ENCODE results near the gene MIA2.

The MIA2 gene

DNA sequence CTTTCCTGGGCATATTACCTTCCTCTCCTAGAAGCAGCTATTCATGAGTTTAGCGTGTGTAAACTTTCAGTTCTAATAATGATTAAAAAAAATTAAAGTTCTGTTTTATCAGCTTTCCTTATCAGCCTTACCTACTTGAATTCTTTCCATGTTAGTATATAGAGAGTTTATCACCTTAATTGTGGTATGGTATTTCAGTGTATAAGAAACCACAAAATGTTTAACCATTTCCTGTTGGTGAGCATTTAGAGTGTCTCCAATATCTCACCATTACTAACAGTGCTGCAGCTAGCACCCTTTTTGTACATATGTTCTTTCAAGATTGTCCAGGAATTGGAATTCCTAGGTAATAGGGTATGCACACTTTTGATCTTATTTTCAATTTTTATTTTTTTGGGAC lies 109.1 kb downstream of the MIA2 start:
- Histone ChIP-seq H3K18ac (ENCODE audit: low read depth in 1 of 2, low read length in 2 of 2) (no peak overlapping the region), H2AK5ac (ENCODE audit: low read length, severe bottlenecking) (no peak overlapping the region), H2AFZ (ENCODE audit: low read depth, low read length) (no peak overlapping the region), H3K36me3 (ENCODE audit: control insufficient read depth in 1 of 2, insufficient read depth in 2 of 2, low read depth in 1 of 2, low read length in 2 of 2) (peaks cover 8 to 41% of the 10 kb centered on the region in 2 experiments), H3K14ac (ENCODE audit: low read length in 2 of 2) (no peak overlapping the region), H3K27ac (ENCODE audit: low read length, poor library complexity, severe bottlenecking) (no peak overlapping the region), H2BK5ac (ENCODE audit: low read depth, low read length, poor library complexity, severe bottlenecking) (no peak overlapping the region), H3K27me3 (ENCODE audit: control insufficient read depth in 1 of 2, insufficient read depth in 1 of 2, low read length in 2 of 2) (no peaks in the 10 kb centered on the region), H3K23ac (ENCODE audit: low read length in 2 of 2) (no peak overlapping the region), H4K8ac (ENCODE audit: low read length) (no peak overlapping the region), H4K91ac (ENCODE audit: low read length) (no peak overlapping the region), H3K9me3 (ENCODE audit: control insufficient read depth, low read length) (no peaks in the 10 kb centered on the region), H2BK15ac (ENCODE audit: low read depth, poor library complexity, severe bottlenecking) (no peak overlapping the region), H3K79me1 (replicated peaks; ENCODE audit: low read length, poor library complexity, severe bottlenecking) (peaks cover 15% of the 10 kb centered on the region), H2BK12ac (ENCODE audit: low read length in 2 of 2) (no peak overlapping the region), H3K4me1 (ENCODE audit: control insufficient read depth, insufficient read depth, low read depth, low read length) (peaks cover 4% of the 10 kb centered on the region), H3K4me3 (ENCODE audit: insufficient read depth in 1 of 2, low read depth in 1 of 2, low read length in 2 of 2) (no peak overlapping the region), H3K4me2 (ENCODE audit: low read length, poor library complexity, severe bottlenecking) (no peak overlapping the region), H2BK120ac (ENCODE audit: low read depth, low read length) (no peak overlapping the region), H3K9ac (ENCODE audit: low read length) (no peak overlapping the region), H3K4ac (ENCODE audit: low read depth in 1 of 2, low read length in 2 of 2) (no peak overlapping the region)
- no peak for DNase-seq
- WGBS: no CpG with 5 or more reads among the region's 1 CpG

DNA sequence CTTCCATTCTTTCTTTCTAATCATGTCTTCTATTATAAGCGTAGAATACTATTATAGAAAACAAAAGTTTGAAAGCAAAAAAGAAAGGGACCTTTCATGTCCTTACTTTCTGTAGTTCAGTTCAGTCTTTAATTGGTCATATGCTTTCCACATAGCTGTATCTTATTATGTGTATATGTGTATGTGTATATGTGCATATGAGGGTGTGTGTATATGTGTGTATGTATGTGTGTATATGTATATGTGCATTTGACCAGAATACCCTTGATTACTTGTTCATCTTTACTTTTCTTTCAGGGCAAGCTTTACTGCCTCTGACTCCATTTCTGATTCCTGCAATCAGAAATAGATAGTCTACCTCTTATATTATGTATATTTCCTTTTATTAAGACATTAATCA lies 109.9 kb downstream of the MIA2 start:
- no peak overlapping the region for H3K18ac ChIP-seq (ENCODE audit: low read depth in 1 of 2, low read length in 2 of 2)
- H2BK15ac ChIP-seq (ENCODE audit: low read depth, poor library complexity, severe bottlenecking): no peak overlapping the region
- H2AFZ ChIP-seq (ENCODE audit: low read depth, low read length): no peak overlapping the region
- H2BK12ac ChIP-seq (ENCODE audit: low read length in 2 of 2): no peak overlapping the region
- H3K79me1 ChIP-seq (replicated peaks; ENCODE audit: low read length, poor library complexity, severe bottlenecking): peaks cover 15% of the 10 kb centered on the region
- H3K14ac ChIP-seq (ENCODE audit: low read length in 2 of 2): no peak overlapping the region
- no peak overlapping the region for H3K9ac ChIP-seq (ENCODE audit: low read length)
- H4K8ac ChIP-seq (ENCODE audit: low read length): no peak overlapping the region
- no peak overlapping the region for H3K4me3 ChIP-seq (ENCODE audit: insufficient read depth in 1 of 2, low read depth in 1 of 2, low read length in 2 of 2)
- H2BK5ac ChIP-seq (ENCODE audit: low read depth, low read length, poor library complexity, severe bottlenecking): no peak overlapping the region
- H3K4ac ChIP-seq (ENCODE audit: low read depth in 1 of 2, low read length in 2 of 2): no peak overlapping the region
- H3K23ac ChIP-seq (ENCODE audit: low read length in 2 of 2): no peak overlapping the region
- no peak overlapping the region for H2AK5ac ChIP-seq (ENCODE audit: low read length, severe bottlenecking)
- H2BK120ac ChIP-seq (ENCODE audit: low read depth, low read length): no peak overlapping the region
- no peak for DNase-seq
- no CpG with 5 or more reads among the region's 1 CpG for WGBS
- no peak overlapping the region for H3K4me2 ChIP-seq (ENCODE audit: low read length, poor library complexity, severe bottlenecking)
- H3K36me3 ChIP-seq (ENCODE audit: control insufficient read depth in 1 of 2, insufficient read depth in 2 of 2, low read depth in 1 of 2, low read length in 2 of 2): peaks cover 9 to 42% of the 10 kb centered on the region in 2 experiments
- H4K91ac ChIP-seq (ENCODE audit: low read length): no peak overlapping the region
- H3K27me3 ChIP-seq (ENCODE audit: control insufficient read depth in 1 of 2, insufficient read depth in 1 of 2, low read length in 2 of 2): no peaks in the 10 kb centered on the region
- H3K4me1 ChIP-seq (ENCODE audit: control insufficient read depth, insufficient read depth, low read depth, low read length): peaks cover 4% of the 10 kb centered on the region
- no peaks in the 10 kb centered on the region for H3K9me3 ChIP-seq (ENCODE audit: control insufficient read depth, low read length)
- no peak overlapping the region for H3K27ac ChIP-seq (ENCODE audit: low read length, poor library complexity, severe bottlenecking)

DNA sequence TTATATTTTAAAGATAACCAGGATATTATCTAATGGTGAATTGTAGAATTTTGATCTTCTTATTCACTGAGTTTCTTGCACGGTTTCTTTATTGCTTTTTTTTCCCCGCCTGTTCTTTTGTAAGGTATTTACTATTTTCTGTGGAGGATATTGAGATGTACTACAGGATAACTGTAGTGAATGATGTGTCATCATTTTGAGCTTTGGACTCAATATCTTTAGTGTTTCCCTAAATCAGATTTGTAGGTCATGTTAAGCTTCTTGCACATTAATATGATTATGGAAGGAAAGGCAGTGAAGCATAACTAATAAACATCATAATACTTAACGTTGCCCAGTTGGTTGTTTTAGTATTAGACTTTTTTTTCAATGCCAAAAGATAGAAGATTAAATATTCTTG lies 117.2 kb downstream of the MIA2 start:
- Histone ChIP-seq H4K91ac (ENCODE audit: low read length) (no peak overlapping the region), H3K18ac (ENCODE audit: low read depth in 1 of 2, low read length in 2 of 2) (no peak overlapping the region), H2BK5ac (ENCODE audit: low read depth, low read length, poor library complexity, severe bottlenecking) (no peak overlapping the region), H3K23ac (ENCODE audit: low read length in 2 of 2) (no peak overlapping the region), H3K14ac (ENCODE audit: low read length in 2 of 2) (no peak overlapping the region), H3K4me1 (ENCODE audit: control insufficient read depth, insufficient read depth, low read depth, low read length) (no peaks in the 10 kb centered on the region), H3K9ac (ENCODE audit: low read length) (no peak overlapping the region), H2AK5ac (ENCODE audit: low read length, severe bottlenecking) (no peak overlapping the region), H3K9me3 (ENCODE audit: control insufficient read depth, low read length) (peaks cover 5% of the 10 kb centered on the region), H3K4me2 (ENCODE audit: low read length, poor library complexity, severe bottlenecking) (no peak overlapping the region), H2AFZ (ENCODE audit: low read depth, low read length) (no peak overlapping the region), H3K79me1 (replicated peaks; ENCODE audit: low read length, poor library complexity, severe bottlenecking) (peaks cover 2% of the 10 kb centered on the region), H2BK12ac (ENCODE audit: low read length in 2 of 2) (no peak overlapping the region), H3K27ac (ENCODE audit: low read length, poor library complexity, severe bottlenecking) (no peak overlapping the region), H3K36me3 (ENCODE audit: control insufficient read depth in 1 of 2, insufficient read depth in 2 of 2, low read depth in 1 of 2, low read length in 2 of 2) (peaks cover 3 to 39% of the 10 kb centered on the region in 2 experiments), H3K4me3 (ENCODE audit: insufficient read depth in 1 of 2, low read depth in 1 of 2, low read length in 2 of 2) (no peak overlapping the region), H2BK120ac (ENCODE audit: low read depth, low read length) (no peak overlapping the region), H2BK15ac (ENCODE audit: low read depth, poor library complexity, severe bottlenecking) (no peak overlapping the region), H3K4ac (ENCODE audit: low read depth in 1 of 2, low read length in 2 of 2) (no peak overlapping the region), H4K8ac (ENCODE audit: low read length) (no peak overlapping the region), H3K27me3 (ENCODE audit: control insufficient read depth in 1 of 2, insufficient read depth in 1 of 2, low read length in 2 of 2) (no peaks in the 10 kb centered on the region)
- no peak for DNase-seq
- 95% methylated on average over 2 of the region's 3 CpGs for WGBS

DNA sequence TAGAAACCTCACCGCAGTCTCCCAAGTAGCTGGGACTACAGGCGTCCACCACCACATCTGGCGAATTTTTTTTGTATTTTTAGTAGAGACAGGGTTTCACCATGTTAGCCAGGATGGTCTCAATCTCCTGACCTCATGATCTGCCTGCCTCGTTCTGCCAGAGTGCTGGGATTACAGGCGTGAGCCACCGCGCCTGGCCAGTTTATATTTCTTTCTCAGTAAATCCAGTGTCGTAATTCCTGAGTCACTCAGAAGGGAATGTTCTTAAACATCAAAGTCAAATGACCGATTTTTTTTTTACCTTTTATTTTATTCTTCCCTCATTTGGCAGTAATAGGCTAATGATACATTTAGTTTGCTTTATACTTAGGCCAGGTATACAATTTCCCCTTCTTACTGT lies 118.0 kb downstream of the MIA2 start:
- no peak overlapping the region for H2BK120ac ChIP-seq (ENCODE audit: low read depth, low read length)
- no peak overlapping the region for H2BK15ac ChIP-seq (ENCODE audit: low read depth, poor library complexity, severe bottlenecking)
- no peak overlapping the region for H2AK5ac ChIP-seq (ENCODE audit: low read length, severe bottlenecking)
- peak; percentile 31 for DNase-seq
- no peak overlapping the region for H3K27ac ChIP-seq (ENCODE audit: low read length, poor library complexity, severe bottlenecking)
- no peak overlapping the region for H2BK5ac ChIP-seq (ENCODE audit: low read depth, low read length, poor library complexity, severe bottlenecking)
- no peak overlapping the region for H3K23ac ChIP-seq (ENCODE audit: low read length in 2 of 2)
- H2BK12ac ChIP-seq (ENCODE audit: low read length in 2 of 2): no peak overlapping the region
- no peak overlapping the region for H3K4me2 ChIP-seq (ENCODE audit: low read length, poor library complexity, severe bottlenecking)
- peaks cover 5% of the 10 kb centered on the region for H3K9me3 ChIP-seq (ENCODE audit: control insufficient read depth, low read length)
- no peak overlapping the region for H3K4ac ChIP-seq (ENCODE audit: low read depth in 1 of 2, low read length in 2 of 2)
- no peaks in the 10 kb centered on the region for H3K27me3 ChIP-seq (ENCODE audit: control insufficient read depth in 1 of 2, insufficient read depth in 1 of 2, low read length in 2 of 2)
- H3K4me1 ChIP-seq (ENCODE audit: control insufficient read depth, insufficient read depth, low read depth, low read length): no peaks in the 10 kb centered on the region
- peaks cover 2% of the 10 kb centered on the region for H3K79me1 ChIP-seq (replicated peaks; ENCODE audit: low read length, poor library complexity, severe bottlenecking)
- no peak overlapping the region for H3K9ac ChIP-seq (ENCODE audit: low read length)
- H2AFZ ChIP-seq (ENCODE audit: low read depth, low read length): no peak overlapping the region
- no peak overlapping the region for H3K18ac ChIP-seq (ENCODE audit: low read depth in 1 of 2, low read length in 2 of 2)
- H3K4me3 ChIP-seq (ENCODE audit: insufficient read depth in 1 of 2, low read depth in 1 of 2, low read length in 2 of 2): no peak overlapping the region
- 90% methylated on average over 8 of the region's 9 CpGs for WGBS
- H4K91ac ChIP-seq (ENCODE audit: low read length): no peak overlapping the region
- H4K8ac ChIP-seq (ENCODE audit: low read length): no peak overlapping the region
- H3K36me3 ChIP-seq (ENCODE audit: control insufficient read depth in 1 of 2, insufficient read depth in 2 of 2, low read depth in 1 of 2, low read length in 2 of 2): peaks cover 3 to 34% of the 10 kb centered on the region in 2 experiments
- H3K14ac ChIP-seq (ENCODE audit: low read length in 2 of 2): no peak overlapping the region
